ENCODE measurements around the gene AMOTL2.

DNA sequence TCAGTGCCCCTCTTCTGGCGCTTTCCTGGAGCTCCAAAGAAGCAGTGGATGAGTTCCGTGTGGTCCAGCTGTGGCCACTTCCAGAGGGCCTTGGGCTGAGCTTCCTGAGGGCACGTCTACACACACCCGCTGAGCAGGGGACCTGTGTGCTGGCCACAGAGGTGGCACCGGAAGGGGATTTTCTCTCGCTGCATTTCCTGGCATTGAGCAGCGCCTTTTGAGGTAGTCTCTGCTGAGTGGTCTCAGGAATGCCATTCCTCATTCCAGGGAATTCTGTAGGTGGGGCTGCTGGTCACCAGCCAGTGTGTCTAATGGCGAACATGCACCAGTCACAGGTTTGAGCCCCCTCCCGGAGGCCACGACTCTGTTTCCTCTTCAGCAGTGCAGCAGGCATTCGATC is 48.1 kb downstream of the AMOTL2 start:
- TF ChIP-seq RAD21 (IDR thresholded peaks at IDR 0.05) (no peak), CTCF (IDR thresholded peaks at IDR 0.05; ENCODE audit: low read depth, low read length, missing input control) (no peak), SP1 (IDR thresholded peaks at IDR 0.05) (no peak), HNF4A (conservative IDR thresholded peaks at IDR 0.05) (no peak), EGR1 (IDR thresholded peaks at IDR 0.05; ENCODE audit: low read depth in 2 of 2) (no peak), HNF4G (IDR thresholded peaks at IDR 0.05) (no peak)
- TF ChIP-seq, protein P1, sequence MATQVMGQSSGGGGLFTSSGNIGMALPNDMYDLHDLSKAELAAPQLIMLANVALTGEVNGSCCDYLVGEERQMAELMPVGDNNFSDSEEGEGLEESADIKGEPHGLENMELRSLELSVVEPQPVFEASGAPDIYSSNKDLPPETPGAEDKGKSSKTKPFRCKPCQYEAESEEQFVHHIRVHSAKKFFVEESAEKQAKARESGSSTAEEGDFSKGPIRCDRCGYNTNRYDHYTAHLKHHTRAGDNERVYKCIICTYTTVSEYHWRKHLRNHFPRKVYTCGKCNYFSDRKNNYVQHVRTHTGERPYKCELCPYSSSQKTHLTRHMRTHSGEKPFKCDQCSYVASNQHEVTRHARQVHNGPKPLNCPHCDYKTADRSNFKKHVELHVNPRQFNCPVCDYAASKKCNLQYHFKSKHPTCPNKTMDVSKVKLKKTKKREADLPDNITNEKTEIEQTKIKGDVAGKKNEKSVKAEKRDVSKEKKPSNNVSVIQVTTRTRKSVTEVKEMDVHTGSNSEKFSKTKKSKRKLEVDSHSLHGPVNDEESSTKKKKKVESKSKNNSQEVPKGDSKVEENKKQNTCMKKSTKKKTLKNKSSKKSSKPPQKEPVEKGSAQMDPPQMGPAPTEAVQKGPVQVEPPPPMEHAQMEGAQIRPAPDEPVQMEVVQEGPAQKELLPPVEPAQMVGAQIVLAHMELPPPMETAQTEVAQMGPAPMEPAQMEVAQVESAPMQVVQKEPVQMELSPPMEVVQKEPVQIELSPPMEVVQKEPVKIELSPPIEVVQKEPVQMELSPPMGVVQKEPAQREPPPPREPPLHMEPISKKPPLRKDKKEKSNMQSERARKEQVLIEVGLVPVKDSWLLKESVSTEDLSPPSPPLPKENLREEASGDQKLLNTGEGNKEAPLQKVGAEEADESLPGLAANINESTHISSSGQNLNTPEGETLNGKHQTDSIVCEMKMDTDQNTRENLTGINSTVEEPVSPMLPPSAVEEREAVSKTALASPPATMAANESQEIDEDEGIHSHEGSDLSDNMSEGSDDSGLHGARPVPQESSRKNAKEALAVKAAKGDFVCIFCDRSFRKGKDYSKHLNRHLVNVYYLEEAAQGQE (IDR thresholded peaks at IDR 0.05), result no peak
- TF ChIP-seq, protein P2, sequence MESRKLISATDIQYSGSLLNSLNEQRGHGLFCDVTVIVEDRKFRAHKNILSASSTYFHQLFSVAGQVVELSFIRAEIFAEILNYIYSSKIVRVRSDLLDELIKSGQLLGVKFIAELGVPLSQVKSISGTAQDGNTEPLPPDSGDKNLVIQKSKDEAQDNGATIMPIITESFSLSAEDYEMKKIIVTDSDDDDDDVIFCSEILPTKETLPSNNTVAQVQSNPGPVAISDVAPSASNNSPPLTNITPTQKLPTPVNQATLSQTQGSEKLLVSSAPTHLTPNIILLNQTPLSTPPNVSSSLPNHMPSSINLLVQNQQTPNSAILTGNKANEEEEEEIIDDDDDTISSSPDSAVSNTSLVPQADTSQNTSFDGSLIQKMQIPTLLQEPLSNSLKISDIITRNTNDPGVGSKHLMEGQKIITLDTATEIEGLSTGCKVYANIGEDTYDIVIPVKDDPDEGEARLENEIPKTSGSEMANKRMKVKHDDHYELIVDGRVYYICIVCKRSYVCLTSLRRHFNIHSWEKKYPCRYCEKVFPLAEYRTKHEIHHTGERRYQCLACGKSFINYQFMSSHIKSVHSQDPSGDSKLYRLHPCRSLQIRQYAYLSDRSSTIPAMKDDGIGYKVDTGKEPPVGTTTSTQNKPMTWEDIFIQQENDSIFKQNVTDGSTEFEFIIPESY (IDR thresholded peaks at IDR 0.05), result no peak
